GM08714 (cell line): Measurements from ENCODE around the gene OVOL3.
"Not testable (repeated sequence)": the region's sequence is repeated elsewhere in the genome, so short reads cannot be mapped to it uniquely, and the experiment has no call there.

Experiments
- H3K4me3 ChIP-seq: fragments of 200-500 bp; sonication (Bioruptor generic); 2 replicates; pipeline ENCODE4 v1.5.1; 2014; ENCODE audit warnings: mild to moderate bottlenecking, low read length, inconsistent platforms
- ZNF274 ChIP-seq: IDR thresholded peaks from 2 replicates; pipeline ENCODE4 v1.6.1; 2012; ENCODE audit warnings: mild to moderate bottlenecking, low read depth, low read length

OVOL3 gene

DNA sequence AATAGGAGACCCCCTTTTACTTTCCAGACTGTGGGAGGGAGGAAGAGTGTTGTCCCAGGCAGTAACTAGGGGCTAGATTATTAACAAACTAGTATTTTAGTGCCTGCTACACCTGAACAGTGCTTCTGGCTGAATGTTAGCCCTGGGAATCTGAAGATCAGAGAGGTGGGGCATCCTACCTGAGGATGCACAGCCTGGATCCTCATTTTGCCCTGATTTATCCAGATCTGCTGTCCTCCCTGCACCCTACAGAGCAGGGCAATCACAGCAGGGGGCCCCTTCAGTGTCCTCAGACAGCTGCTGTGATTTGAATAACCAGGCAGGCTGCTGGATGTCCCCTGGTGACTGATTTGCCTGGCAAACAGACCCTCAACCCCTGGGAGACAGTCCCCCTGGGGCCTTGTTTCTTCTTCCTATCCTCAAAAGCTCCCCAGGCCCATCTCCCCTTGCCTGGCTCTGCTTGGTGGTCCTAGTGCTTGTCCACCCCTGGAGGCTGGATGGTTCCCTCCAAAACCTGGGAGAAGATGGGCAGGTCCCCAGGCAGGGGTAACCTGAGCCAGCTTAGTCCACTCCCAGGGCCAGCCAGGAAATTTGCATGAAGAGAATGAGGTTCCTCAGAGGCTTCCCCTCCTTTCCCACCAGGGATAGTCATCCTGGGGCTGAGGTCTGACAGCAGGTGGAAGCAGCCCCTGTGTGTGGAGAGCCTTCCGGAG is at the start of gene OVOL3:
Gene OVOL3 (plus strand): TSS at position 657 of the 713 bp plus-strand sequence. CDS start 60 bp downstream, outside the sequence.
- TF ChIP-seq ZNF274 = no peak
- H3K4me3 ChIP-seq = no peak within 1 kb of the TSS

DNA sequence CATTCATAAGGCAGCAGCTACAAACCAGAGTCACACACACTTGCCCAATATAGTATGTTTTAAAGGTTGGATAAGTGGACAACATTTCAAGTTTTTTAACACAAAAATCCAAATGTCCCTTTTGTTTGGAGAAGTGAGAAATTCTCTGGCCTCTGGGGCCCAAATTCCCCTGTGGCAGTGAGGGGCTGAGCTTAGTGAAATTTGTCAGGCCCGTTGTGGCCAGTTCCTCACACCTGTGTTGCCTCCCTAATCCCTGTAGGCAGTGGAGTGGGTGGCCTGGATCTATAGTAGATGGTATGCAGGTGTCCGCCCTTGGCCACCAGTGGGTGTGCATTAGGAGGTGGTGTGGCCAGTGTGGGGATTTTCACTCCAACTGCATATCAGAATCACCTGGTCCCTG is 49.6 kb upstream of the OVOL3 start:
- no peak overlapping the region for H3K4me3 ChIP-seq
- no peak for TF ChIP-seq ZNF274

DNA sequence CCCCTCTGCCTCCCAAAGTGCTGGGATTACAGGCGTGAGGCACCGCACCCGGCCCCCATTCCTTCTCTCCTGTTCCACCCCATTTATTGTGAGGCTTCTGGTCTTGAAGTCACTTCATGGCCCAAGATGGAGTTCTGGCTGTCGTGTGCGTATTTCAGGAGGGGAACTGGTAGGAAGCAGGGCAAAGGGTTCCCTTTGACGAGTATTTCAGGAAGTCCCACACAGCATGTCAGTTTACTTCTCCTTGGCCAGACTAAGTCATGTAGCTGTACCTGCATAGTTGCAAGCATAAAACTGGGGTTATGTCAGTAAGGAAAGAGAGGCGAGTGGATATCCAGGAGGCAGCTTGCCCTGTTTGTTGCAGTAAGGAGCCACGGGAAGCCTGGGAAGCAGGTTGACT is 46.1 kb upstream of the OVOL3 start:
- no peak for TF ChIP-seq ZNF274
- H3K4me3 ChIP-seq = no peak overlapping the region

DNA sequence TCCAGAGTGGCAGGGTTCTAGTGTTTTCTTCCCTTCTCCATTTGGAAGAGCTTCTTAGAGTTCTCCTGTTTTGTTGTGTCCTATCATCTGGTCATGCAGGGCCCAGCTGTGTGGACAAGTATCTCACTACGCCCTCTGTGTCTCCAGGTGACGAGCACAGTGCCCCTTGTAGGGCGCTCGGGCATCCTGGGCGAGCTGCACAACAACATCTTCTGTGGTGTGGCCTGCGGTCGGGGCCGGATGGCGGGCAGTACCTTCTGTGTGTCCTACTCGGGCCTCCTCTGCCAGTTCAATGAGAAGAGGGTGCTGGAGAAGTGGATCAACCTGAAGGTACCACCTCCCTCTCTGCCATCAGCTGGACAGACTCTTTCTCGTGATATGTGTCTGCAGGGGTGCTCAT is 43.3 kb upstream of the OVOL3 start:
- no peak for TF ChIP-seq ZNF274
- H3K4me3 ChIP-seq = no peak overlapping the region

DNA sequence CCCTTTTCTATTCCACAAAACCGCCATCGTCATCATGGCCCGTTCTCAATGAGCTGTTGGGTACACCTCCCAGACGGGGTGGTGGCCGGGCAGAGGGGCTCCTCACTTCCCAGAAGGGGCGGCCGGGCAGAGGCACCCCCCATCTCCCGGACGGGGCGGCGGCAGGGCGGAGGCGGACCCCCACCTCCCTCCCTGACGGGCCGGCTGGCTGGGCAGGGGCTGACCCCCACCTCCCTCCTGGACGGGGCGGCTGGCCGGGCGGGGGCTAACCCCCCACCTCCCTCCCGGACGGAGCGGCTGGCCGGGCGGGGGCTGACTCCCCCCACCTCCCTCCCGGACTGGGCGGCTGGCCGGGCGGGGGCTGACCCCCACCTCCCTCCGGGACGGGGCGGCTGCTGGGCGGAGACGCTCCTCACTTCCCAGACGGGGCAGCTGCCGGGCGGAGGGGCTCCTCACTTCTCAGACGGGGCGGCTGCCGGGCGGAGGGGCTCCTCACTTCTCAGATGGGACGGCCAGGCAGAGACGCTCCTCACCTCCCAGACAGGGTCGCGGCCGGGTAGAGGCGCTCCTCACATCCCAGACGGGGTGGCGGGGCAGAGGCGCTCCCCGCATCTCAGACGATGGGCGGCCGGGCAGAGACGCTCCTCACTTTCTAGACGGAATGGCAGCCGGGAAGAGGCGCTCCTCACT is 42.0 kb upstream of the OVOL3 start:
- not testable (repeated sequence) for H3K4me3 ChIP-seq

DNA sequence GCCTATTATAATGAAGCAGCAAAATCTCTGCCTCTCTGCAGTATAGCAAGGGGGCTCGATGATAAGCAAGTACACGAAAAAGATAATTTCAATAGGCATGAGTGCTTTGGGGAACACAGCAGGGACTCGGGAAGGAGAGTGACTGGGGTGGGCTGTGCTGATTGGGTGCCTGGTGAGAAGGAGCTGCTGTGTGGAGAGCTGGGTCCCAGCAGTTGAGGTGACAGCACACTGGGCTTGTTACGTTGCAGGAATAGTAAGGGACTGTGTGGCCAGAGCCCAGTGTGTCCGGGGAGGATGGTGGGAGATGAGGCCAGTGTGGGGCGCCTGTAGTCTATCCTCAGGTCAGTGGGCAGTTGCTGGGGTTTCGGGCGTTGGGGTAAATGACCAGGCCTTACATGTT is 38.9 kb upstream of the OVOL3 start:
- H3K4me3 ChIP-seq = no peak overlapping the region
- TF ChIP-seq ZNF274 = no peak

DNA sequence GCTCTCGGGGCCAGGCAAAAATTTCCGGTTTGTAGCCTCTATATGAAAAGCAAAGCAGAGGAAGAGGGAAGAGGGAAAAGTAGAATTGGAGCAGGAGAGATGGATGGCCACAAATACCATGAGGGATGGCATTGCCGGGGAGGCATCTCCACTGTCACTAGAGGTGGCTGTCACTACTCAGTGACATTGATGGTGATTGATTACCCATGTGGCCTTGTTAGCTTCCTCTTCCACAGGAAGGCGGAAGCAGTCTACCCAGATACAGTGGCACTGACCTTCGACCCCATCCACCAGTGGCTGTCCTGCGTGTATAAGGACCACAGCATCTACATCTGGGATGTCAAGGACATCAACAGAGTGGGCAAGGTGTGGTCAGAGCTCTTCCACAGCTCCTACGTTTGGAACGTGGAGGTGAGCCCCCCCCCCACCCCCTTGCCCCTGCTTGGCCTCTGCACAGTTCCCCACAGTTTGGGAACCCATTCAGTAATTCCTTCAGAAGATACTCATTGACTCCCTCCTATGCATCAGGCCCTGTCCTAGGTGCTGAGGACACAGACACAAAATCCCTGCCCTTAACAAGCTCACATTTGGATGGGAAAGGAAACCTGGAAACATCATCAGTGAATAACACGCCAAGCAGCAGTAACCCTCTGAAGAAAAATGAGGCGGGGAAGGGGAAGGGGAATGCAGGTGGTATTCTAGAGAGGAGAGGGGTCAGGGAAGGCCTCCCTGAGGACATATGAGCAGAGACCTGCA is 37.6 kb upstream of the OVOL3 start:
- H3K4me3 ChIP-seq = no peak overlapping the region
- TF ChIP-seq ZNF274 = no peak

DNA sequence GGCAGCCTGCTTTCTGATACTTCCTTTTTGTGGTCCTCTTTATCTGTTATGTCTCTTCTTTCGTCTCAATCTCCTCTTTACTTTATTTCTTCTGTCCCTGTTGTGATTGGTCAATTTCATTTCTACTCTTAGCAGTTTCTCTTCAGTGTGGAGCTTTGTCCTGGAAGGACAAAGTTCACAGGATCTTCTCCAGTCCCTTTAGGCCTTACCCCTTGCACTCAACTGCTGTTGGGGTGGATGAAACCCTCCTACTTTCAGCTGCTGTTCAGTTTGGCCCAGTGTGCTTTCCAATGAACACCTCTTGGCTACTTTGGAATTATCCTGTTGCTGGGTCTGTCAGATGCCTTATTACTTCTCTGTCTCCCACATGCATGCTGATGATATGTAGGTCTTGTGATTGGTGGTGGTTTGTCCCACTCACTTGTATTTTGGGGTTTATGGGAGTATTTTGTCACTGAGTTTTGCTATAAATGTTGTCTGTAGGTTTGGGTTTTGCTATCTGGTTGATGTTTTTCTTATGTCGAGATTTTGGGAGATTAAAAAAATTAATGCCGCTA is 31.5 kb upstream of the OVOL3 start:
- no peak overlapping the region for H3K4me3 ChIP-seq
- no peak for TF ChIP-seq ZNF274

DNA sequence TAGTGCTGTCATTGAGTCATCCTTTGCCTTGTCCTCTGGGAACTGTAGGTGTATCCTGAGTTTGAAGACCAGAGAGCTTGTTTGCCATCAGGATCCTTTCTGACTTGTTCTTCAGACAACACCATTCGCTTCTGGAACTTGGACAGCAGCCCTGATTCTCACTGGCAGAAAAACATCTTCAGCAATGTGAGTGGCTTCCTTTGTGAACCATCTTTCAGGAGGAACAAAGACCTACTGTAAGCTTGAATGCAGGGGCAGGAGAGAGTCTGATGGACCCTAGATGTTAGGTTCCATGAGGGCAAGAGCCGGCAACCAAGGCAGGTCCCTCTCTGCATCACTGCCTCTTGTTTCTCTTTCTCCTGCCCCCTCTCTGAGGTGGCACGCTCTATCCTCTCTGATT is 29.6 kb upstream of the OVOL3 start:
- TF ChIP-seq ZNF274 = no peak
- H3K4me3 ChIP-seq = no peak overlapping the region

DNA sequence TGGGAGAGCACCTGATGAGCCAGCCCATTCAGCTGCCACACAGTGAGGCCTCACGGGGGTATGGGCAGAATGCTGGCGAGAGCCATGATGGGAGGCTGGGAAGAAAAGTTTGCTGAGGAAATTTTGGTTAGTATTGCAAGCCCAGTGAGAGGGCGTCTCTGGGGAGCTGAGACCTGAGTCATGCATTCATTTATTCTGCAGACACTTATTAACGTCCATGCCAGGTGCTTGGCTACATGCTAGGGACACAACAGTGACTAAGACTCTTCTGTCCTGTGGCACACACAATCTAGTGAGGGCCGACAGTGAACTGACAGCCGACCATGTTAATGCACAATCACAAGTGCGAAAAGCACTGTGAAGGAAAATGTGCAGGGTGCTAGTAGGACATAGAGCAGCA is 29.0 kb upstream of the OVOL3 start:
- H3K4me3 ChIP-seq = no peak overlapping the region
- TF ChIP-seq ZNF274 = no peak

DNA sequence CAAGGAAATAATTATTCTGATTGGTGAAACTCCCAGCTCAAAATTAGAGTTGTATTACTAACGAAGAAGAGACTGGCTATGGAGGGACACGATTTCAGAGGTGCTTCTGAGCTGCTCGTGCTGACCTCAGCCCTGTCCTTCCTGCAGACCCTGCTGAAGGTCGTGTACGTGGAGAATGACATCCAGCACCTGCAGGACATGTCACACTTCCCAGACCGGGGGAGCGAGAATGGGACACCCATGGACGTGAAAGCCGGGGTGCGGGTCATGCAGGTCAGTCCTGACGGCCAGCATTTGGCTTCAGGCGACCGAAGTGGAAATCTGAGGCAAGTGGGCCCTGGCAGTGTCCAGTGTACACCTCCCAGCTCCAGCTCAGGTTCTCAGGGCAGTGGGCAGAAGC is 28.0 kb upstream of the OVOL3 start:
- no peak overlapping the region for H3K4me3 ChIP-seq
- no peak for TF ChIP-seq ZNF274

DNA sequence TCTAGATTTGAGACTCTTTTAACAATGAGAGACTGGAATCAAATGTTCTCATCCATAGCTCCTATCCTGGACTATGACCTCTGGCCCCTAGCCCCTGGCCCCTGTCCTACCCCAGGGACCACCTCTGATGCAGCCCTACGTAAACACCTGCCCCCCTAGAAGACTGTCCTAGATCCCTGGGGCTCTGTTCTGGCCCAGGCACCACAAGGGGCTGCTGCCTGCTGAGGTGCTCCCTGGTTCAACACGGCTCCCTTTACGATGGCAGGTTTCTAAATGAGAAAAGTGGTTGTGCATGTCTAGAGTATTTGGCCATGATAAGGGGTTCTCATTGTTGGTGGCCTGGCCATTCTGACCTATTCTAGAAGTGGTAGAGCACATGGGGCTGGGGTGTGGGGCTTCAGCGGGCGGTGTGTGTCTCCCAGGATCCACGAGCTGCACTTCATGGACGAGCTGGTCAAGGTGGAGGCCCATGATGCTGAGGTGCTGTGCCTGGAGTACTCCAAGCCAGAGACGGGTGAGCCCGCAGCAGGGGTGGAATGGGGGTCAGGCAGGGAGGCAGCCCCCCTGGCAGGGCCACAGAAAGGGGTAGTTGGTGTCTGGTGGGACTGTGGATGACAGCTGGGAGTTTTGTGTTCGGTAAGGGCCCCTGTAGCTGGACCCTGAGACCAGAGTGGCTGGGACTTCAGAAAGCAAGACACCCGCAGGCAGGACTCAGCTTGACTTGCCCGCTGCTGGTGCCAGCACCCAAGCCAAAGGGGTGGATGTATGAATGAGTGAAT is 26.5 kb upstream of the OVOL3 start:
- TF ChIP-seq ZNF274 = no peak
- no peak overlapping the region for H3K4me3 ChIP-seq

DNA sequence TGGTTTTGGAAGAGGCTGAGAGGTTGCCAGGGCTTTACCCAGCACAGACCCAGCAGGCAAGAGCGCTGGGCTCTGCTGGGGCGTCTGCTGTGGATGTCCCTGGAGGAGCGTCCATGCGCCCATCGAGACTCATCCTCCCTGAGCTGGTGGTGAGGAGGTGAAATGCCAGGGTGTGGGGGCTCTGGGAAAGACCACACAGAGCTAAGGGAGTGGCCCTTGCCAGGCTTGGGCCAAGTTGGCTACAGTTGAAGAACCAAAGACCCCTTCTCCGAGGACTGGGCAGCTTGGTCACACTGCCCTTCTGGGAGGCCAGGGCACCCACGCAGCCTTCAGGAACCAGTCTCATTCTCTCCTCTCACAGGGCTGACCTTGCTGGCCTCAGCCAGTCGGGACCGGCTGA is 24.6 kb upstream of the OVOL3 start:
- TF ChIP-seq ZNF274 = no peak
- no peak overlapping the region for H3K4me3 ChIP-seq

DNA sequence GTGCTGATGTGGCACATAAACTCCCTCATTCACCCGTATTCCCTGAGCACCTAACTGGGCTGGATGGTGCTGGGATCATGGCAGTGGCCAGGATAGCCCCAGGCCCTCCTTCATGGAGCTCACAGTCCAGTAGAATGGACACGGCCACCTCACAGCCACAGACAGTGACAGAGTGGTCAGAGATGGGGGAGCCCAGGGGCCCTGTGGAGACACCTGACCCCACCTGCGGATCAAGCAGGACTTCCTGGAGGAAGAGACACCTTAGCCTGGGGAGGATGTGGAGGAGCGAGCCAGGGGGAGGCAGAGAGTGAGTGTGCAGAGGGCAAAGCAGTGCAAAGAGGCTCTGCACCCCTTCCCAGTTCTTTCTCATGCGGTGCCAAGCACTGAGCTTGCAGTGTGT is 21.1 kb upstream of the OVOL3 start:
- H3K4me3 ChIP-seq = no peak overlapping the region
- TF ChIP-seq ZNF274 = no peak
